Measurements from ENCODE around the gene CRELD1. TPM values are rescaled to one million over a fixed set of nuclear protein-coding genes. Genes with fewer than 3 reads are reported as not detected.

The CRELD1 gene
- total RNA-seq, 1 experiment from 2014 or later, result 13.2 TPM

DNA sequence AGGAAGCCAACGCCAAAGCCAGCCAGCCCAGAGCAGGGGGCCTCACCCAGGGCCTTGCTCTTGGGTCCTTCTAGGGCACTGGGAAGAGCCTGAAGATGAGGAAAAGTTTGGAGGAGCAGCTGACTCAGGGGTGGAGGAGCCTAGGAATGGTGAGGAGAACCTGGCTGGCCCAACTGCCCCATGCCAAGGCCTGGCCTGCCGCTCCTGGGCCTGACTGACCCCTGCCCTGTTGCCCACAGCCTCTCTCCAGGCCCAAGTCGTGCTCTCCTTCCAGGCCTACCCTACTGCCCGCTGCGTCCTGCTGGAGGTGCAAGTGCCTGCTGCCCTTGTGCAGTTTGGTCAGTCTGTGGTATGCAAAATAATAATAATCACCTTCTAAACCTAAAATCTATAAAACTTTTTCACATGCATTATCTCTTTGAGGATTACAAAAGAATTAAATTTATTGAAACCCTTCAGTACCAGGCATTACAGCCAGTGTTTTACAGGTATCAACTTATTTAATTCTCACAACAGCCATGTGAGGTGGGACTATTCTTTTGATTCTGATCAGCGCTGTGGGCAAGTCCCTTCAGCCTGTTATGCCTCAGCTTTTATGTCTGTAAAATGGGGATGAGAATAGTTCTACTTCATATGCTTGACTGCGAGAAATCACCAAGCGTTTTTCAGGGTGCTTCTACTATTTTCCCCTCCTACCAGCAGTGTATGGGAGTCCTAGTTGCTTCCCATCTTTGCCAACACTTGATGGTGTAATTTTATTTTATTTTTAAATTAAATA, 15.2 kb upstream of the CRELD1 start:
- no peak for DNase-seq (ENCODE audit: low spot score)
- no TSS peak for BruUV-seq (replicated peaks)
- Histone ChIP-seq H3K36me3 (ENCODE audit: insufficient read depth, low read length, poor library complexity, severe bottlenecking) (no peaks in the 10 kb centered on the region), H3K9me3 (ENCODE audit: low read depth, low read length, poor library complexity, severe bottlenecking) (no peaks in the 10 kb centered on the region), H3K27me3 (replicated peaks; ENCODE audit: insufficient read depth, low read depth, low read length, poor library complexity) (no peaks in the 10 kb centered on the region), H3K4me1 (ENCODE audit: insufficient read depth, low read length, poor library complexity, severe bottlenecking) (peaks cover 29% of the 10 kb centered on the region), H3K27ac (ENCODE audit: low read depth, low read length, poor library complexity, severe bottlenecking) (no peak overlapping the region), H3K4me3 (ENCODE audit: low read depth, low read length, poor library complexity, severe bottlenecking) (no peak overlapping the region)
- TF ChIP-seq CTCF (conservative IDR thresholded peaks at IDR 0.05; ENCODE audit: low read depth, low read length) (no peak), EZH2 (IDR thresholded peaks at IDR 0.05; ENCODE audit: borderline replicate concordance, low read depth, low read length, poor library complexity, severe bottlenecking) (no peak)
- CTCF ChIA-PET, result no interaction called here
- POLR2A ChIA-PET (ENCODE audit: low non-redundant PET), result no interaction called here
- intact Hi-C loops (cut with micrococcal nuclease; ENCODE audit: unreplicated experiment), result no loop called here

DNA sequence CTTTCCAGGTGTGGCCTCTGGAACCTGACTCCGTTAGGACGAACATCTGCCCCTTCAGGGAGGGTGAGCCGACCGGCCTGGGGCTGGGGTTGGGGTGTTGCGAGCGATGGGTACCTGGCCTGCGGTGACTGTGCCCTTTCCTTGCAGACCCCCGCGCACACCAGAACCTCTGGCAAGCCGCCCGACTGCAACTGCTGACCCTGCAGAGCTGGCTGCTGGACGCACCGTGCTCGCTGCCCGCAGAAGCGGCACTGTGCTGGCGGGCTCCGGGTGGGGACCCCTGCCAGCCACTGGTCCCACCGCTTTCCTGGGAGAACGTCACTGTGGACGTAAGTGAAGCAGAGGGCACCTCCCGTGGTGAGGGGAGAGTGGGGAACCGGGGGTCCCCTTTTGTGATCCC, 5.5 kb upstream of the CRELD1 start:
- no peak overlapping the region for H3K4me3 ChIP-seq (ENCODE audit: low read depth, low read length, poor library complexity, severe bottlenecking)
- H3K4me1 ChIP-seq (ENCODE audit: insufficient read depth, low read length, poor library complexity, severe bottlenecking), result peaks cover 2% of the 10 kb centered on the region
- BruUV-seq (replicated peaks), result no TSS peak
- no peaks in the 10 kb centered on the region for H3K9me3 ChIP-seq (ENCODE audit: low read depth, low read length, poor library complexity, severe bottlenecking)
- intact Hi-C loops (cut with micrococcal nuclease; ENCODE audit: unreplicated experiment), result no loop called here
- CTCF ChIA-PET, result no interaction called here
- no peak for TF ChIP-seq EZH2 (IDR thresholded peaks at IDR 0.05; ENCODE audit: borderline replicate concordance, low read depth, low read length, poor library complexity, severe bottlenecking)
- TF ChIP-seq CTCF (conservative IDR thresholded peaks at IDR 0.05; ENCODE audit: low read depth, low read length), result no peak
- H3K27me3 ChIP-seq (replicated peaks; ENCODE audit: insufficient read depth, low read depth, low read length, poor library complexity), result no peaks in the 10 kb centered on the region
- POLR2A ChIA-PET (ENCODE audit: low non-redundant PET), result no interaction called here
- DNase-seq (ENCODE audit: low spot score), result no peak
- H3K27ac ChIP-seq (ENCODE audit: low read depth, low read length, poor library complexity, severe bottlenecking), result no peak overlapping the region
- H3K36me3 ChIP-seq (ENCODE audit: insufficient read depth, low read length, poor library complexity, severe bottlenecking), result no peaks in the 10 kb centered on the region

- peak; percentile 25; the same call in 1 of the 2 replicates for TF ChIP-seq CTCF (conservative IDR thresholded peaks at IDR 0.05; ENCODE audit: low read depth, low read length)
- TF ChIP-seq EZH2 (IDR thresholded peaks at IDR 0.05; ENCODE audit: borderline replicate concordance, low read depth, low read length, poor library complexity, severe bottlenecking), result no peak
- peaks cover 15% of the 10 kb centered on the region for H3K4me1 ChIP-seq (ENCODE audit: insufficient read depth, low read length, poor library complexity, severe bottlenecking)
- no peak overlapping the region for H3K27ac ChIP-seq (ENCODE audit: low read depth, low read length, poor library complexity, severe bottlenecking)
- no peaks in the 10 kb centered on the region for H3K9me3 ChIP-seq (ENCODE audit: low read depth, low read length, poor library complexity, severe bottlenecking)
- ChIA-PET CTCF (no interaction called here), POLR2A (ENCODE audit: low non-redundant PET) (no interaction called here)
- DNase-seq (ENCODE audit: low spot score), result peak; percentile 22
- BruUV-seq (replicated peaks), result no TSS peak
- no peaks in the 10 kb centered on the region for H3K36me3 ChIP-seq (ENCODE audit: insufficient read depth, low read length, poor library complexity, severe bottlenecking)
- H3K4me3 ChIP-seq (ENCODE audit: low read depth, low read length, poor library complexity, severe bottlenecking), result no peak overlapping the region
- H3K27me3 ChIP-seq (replicated peaks; ENCODE audit: insufficient read depth, low read depth, low read length, poor library complexity), result no peaks in the 10 kb centered on the region
- intact Hi-C loops (cut with micrococcal nuclease; ENCODE audit: unreplicated experiment), result no loop called here
Measured at GRCh38 chr3:9930804-9931418, 2.7 kb upstream of the CRELD1 start.

Data from A673 (cell line).